B cell (primary cell): Measurements from ENCODE around the gene CNTN4.

ENCODE experiments used
- EZH2 ChIP-seq: IDR thresholded peaks from 2 replicates; pipeline ENCODE4 v1.6.1; 2012; ENCODE audit warnings: borderline replicate concordance, low read depth, mild to moderate bottlenecking, moderate library complexity, low read length; ENCODE audit not compliant: insufficient read depth, poor library complexity, severe bottlenecking
- TF ChIP-seq, protein P1 (sequence below): fragments of 200-600 bp; IDR thresholded peaks from one replicate; pipeline ENCODE4 v1.8.0; 2022; ENCODE audit warnings: antibody characterized with exemption, mild to moderate bottlenecking

DNA sequence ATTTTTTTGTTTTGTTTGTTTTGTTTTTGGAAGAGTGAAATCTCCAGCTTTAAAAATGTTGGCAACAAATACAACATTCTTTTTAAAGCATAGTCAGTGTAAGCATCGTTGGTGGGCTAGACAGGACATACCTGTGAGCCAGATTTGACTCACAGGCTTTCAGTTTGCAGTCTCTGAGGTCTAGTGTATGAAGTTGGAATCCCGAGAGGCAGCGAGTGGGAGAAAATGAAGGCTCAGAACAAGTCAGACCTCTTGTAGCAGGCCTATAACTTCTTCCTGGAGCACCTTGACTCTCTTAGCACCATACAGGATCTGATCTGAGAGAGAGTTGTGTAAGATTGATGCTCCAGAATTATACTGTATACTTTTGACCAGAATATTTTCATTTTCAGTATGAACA, 60.2 kb downstream of the CNTN4 start:
- TF ChIP-seq, protein P1, sequence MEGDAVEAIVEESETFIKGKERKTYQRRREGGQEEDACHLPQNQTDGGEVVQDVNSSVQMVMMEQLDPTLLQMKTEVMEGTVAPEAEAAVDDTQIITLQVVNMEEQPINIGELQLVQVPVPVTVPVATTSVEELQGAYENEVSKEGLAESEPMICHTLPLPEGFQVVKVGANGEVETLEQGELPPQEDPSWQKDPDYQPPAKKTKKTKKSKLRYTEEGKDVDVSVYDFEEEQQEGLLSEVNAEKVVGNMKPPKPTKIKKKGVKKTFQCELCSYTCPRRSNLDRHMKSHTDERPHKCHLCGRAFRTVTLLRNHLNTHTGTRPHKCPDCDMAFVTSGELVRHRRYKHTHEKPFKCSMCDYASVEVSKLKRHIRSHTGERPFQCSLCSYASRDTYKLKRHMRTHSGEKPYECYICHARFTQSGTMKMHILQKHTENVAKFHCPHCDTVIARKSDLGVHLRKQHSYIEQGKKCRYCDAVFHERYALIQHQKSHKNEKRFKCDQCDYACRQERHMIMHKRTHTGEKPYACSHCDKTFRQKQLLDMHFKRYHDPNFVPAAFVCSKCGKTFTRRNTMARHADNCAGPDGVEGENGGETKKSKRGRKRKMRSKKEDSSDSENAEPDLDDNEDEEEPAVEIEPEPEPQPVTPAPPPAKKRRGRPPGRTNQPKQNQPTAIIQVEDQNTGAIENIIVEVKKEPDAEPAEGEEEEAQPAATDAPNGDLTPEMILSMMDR = no peak
- no peak for TF ChIP-seq EZH2
